H1 (cell line): ENCODE data around the gene SYNJ1.
"Not testable (repeated sequence)": the region's sequence is repeated elsewhere in the genome, so short reads cannot be mapped to it uniquely, and the experiment has no call there.

Source experiments
- EZH2 ChIP-seq: fragments of 200-600 bp; sonication (generic); IDR thresholded peaks from 2 replicates; pipeline ENCODE4 v1.7.1; 2012; ENCODE audit warnings: low read depth, mild to moderate bottlenecking, moderate library complexity, low read length, inconsistent platforms; ENCODE audit not compliant: severe bottlenecking
- GABPA ChIP-seq: IDR thresholded peaks from 2 replicates; pipeline ENCODE4 v1.6.1; 2011; ENCODE audit warnings: mild to moderate bottlenecking, low read length, moderate library complexity, borderline replicate concordance; ENCODE audit not compliant: insufficient read depth
- HDAC2 ChIP-seq, 2 experiments: fragments of 300-600 bp in 1 of 2; sonication (generic) in 1 of 2; IDR thresholded peaks; 2 replicates each; pipeline ENCODE4 v1.6.1; 2011 to 2012; ENCODE audit warnings: low read depth in 2 of 2, low read length in 2 of 2, mild to moderate bottlenecking in 2 of 2, moderate library complexity in 2 of 2, borderline replicate concordance in 1 of 2, inconsistent platforms in 1 of 2
- POLR2A ChIP-seq, 2 experiments: IDR thresholded peaks; 1 replicate in 1 of 2; 2 replicates in 1 of 2; pipeline ENCODE4 v1.6.1; 2011; ENCODE audit warnings: low read depth in 2 of 2, low read length in 2 of 2, mild to moderate bottlenecking in 2 of 2; ENCODE audit errors: control extremely low read depth in 1 of 2
- POLR2AphosphoS5 ChIP-seq: IDR thresholded peaks from 2 replicates; pipeline ENCODE4 v1.6.1; 2011; ENCODE audit warnings: low read depth, low read length
- RNF2 ChIP-seq: fragments of 200-900, 300-1000 bp; sonication (generic); IDR thresholded peaks from 2 replicates; pipeline ENCODE4 v1.7.1; 2016; ENCODE audit warnings: borderline replicate concordance, low read depth, mild to moderate bottlenecking, antibody characterized with exemption, low read length; ENCODE audit not compliant: poor library complexity, severe bottlenecking; ENCODE audit errors: missing control alignments
- TAF7 ChIP-seq: optimal IDR thresholded peaks from 2 replicates; pipeline ENCODE3; 2011; ENCODE audit warnings: low read depth, mild to moderate bottlenecking, inconsistent platforms, low read length, moderate library complexity, borderline replicate concordance
- ZNF274 ChIP-seq: IDR thresholded peaks from 2 replicates; pipeline ENCODE4 v1.7.0; 2012; ENCODE audit warnings: low read length, borderline replicate concordance; ENCODE audit errors: extremely low read depth
- TF ChIP-seq, protein P1 (sequence below), 3 experiments: IDR thresholded peaks; 1 replicate in 2 of 3; 2 replicates in 1 of 3; pipeline versions ENCODE4 v1.5.1 to v1.6.1; 2011; ENCODE audit warnings: low read length in 3 of 3, mild to moderate bottlenecking in 3 of 3, inconsistent platforms in 2 of 3, low read depth in 1 of 3, moderate library complexity in 1 of 3; ENCODE audit not compliant: insufficient read depth in 1 of 3; ENCODE audit errors: control extremely low read depth in 1 of 3

DNA sequence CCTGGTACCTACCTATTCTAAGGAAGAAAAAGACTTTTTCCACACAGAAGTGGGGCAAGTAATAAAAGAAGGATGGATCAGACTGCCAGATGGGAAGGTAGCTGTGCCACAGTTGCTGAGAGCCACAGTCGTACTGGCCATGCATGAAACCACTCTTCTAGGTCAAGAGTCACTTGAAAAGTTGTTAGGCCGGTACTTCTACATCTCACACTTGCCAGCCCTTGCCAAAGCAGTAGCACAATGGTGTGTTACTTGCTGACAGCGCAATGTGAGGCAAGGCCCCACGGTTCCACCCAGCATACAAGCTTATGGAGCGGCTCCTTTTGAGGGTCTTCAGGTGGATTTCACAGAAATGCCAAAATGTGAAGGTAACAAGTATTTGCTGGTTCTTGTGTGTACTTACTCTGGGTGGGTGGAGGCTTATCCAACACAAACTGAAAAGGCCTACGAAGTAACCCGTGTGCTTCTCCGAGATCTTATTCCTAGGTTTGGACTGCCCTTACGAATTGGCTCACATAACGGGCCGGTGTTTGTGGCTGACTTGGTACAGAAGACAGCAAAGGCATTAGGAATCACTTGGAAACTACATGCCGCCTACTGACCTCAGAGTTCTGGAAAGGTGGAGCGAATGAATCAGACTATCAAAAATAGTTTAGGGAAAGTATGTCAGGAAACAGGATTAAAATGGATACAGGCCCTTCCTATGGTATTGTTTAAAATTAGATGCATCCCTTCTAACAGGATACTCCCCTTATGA is 66.6 kb downstream of the SYNJ1 start:
- TF ChIP-seq HDAC2 (IDR thresholded peaks at IDR 0.05; ENCODE audit: borderline replicate concordance in 1 of 2, low read depth in 2 of 2, low read length in 2 of 2); POLR2A (IDR thresholded peaks at IDR 0.05; ENCODE audit: control extremely low read depth in 1 of 2, low read depth in 2 of 2, low read length in 2 of 2); EZH2; GABPA; POLR2AphosphoS5; TAF7; RNF2; ZNF274: not testable (repeated sequence)
- TF ChIP-seq, protein P1, sequence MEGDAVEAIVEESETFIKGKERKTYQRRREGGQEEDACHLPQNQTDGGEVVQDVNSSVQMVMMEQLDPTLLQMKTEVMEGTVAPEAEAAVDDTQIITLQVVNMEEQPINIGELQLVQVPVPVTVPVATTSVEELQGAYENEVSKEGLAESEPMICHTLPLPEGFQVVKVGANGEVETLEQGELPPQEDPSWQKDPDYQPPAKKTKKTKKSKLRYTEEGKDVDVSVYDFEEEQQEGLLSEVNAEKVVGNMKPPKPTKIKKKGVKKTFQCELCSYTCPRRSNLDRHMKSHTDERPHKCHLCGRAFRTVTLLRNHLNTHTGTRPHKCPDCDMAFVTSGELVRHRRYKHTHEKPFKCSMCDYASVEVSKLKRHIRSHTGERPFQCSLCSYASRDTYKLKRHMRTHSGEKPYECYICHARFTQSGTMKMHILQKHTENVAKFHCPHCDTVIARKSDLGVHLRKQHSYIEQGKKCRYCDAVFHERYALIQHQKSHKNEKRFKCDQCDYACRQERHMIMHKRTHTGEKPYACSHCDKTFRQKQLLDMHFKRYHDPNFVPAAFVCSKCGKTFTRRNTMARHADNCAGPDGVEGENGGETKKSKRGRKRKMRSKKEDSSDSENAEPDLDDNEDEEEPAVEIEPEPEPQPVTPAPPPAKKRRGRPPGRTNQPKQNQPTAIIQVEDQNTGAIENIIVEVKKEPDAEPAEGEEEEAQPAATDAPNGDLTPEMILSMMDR (IDR thresholded peaks at IDR 0.05; ENCODE audit: control extremely low read depth in 1 of 3, insufficient read depth in 1 of 3, low read depth in 1 of 3, low read length in 3 of 3): not testable (repeated sequence)
